Fibroblast of pulmonary artery (primary cell): ENCODE data around the gene KIAA1143.

ENCODE experiments used
- DNase-seq: peaks from one replicate; pipeline ENCODE4 v3.0.0-alpha.2; 2010; ENCODE audit warnings: low read depth
- H3K4me3 ChIP-seq: replicated peaks from 2 replicates; pipeline ENCODE4 v1.5.1; 2011; ENCODE audit warnings: low read depth, mild to moderate bottlenecking, control low read depth, low read length, moderate library complexity
- TF ChIP-seq, protein P1 (sequence below): IDR thresholded peaks from 2 replicates; pipeline ENCODE4 v1.5.1; 2011; ENCODE audit warnings: mild to moderate bottlenecking, control low read depth, low read length, inconsistent platforms; ENCODE audit errors: missing control alignments

Gene KIAA1143

DNA sequence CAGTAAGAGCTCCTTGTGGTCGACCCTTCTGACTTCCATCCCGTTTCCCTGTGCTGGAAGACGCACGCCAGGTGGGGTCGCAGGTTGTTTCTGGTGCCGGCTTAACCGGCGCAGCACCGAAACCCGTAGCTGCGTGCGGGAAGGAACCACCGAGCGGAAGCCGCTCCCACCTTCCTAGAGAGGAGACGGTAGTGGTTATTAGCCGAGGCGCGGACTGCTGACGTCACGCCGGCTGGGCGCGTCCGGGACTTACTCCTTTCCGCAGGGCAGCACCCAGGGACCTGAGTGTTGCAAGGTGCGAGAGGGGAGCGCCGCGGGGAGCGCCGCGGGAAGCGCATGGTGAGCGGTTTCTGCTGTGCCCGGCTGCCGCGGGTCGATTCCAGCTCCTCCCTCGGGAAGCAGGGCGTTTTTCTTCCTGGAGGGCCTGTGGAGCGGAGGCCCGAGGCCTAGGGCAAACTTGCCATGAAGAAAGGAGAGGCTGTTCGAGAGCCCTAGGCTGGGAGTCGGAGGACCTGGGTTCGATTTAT lies 32.0 kb downstream of the KIAA1143 start, which contains the start of gene ZNF501:
Gene ZNF501 (plus strand): TSS at position 252 of the 527 bp plus-strand sequence. CDS start 4,787 bp downstream, outside the sequence.
- H3K4me3 ChIP-seq = peak within 1 kb of the TSS; percentile 71
- peak; percentile 94 for DNase-seq
- TF ChIP-seq, protein P1, sequence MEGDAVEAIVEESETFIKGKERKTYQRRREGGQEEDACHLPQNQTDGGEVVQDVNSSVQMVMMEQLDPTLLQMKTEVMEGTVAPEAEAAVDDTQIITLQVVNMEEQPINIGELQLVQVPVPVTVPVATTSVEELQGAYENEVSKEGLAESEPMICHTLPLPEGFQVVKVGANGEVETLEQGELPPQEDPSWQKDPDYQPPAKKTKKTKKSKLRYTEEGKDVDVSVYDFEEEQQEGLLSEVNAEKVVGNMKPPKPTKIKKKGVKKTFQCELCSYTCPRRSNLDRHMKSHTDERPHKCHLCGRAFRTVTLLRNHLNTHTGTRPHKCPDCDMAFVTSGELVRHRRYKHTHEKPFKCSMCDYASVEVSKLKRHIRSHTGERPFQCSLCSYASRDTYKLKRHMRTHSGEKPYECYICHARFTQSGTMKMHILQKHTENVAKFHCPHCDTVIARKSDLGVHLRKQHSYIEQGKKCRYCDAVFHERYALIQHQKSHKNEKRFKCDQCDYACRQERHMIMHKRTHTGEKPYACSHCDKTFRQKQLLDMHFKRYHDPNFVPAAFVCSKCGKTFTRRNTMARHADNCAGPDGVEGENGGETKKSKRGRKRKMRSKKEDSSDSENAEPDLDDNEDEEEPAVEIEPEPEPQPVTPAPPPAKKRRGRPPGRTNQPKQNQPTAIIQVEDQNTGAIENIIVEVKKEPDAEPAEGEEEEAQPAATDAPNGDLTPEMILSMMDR = no peak

DNA sequence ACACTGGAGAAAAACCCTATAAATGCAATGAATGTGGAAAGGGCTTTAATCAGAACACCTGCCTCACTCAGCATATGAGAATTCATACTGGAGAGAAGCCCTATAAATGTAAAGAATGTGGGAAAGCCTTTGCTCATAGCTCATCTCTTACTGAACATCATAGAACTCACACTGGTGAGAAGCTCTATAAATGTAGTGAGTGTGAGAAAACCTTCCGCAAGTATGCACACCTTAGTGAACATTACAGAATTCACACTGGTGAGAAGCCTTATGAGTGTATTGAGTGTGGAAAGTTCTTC lies 39.4 kb downstream of the KIAA1143 start:
- TF ChIP-seq, protein P1 = no peak
- H3K4me3 ChIP-seq = no peak overlapping the region
- DNase-seq = no peak

GRCh38 chr3:44721231-44722102 lies 40.0 kb downstream of the KIAA1143 start:
- peak; percentile 20 for DNase-seq
- TF ChIP-seq, protein P1 = no peak

GRCh38 chr3:44712455-44713075 lies 48.9 kb downstream of the KIAA1143 start, which contains the start of gene ZNF502:
Gene ZNF502, plus strand, starts transcription at chr3:44712660. Its CDS starts 7,602 bp downstream, at chr3:44720262.
- H3K4me3 ChIP-seq = peak within 1 kb of the TSS; percentile 85
- DNase-seq = peak; percentile 93
- TF ChIP-seq, protein P1 = peak; percentile 31

More at GRCh38 chr3:44721231-44722102, 40.0 kb downstream of the KIAA1143 start:
- no peak overlapping the region for H3K4me3 ChIP-seq
